Fibroblast of lung (primary cell): ENCODE data around the gene SARM1. TPM values are rescaled to one million over a fixed set of nuclear protein-coding genes. Genes with fewer than 3 reads are reported as not detected.

Experiments
- DNase-seq, 2 donors: peaks; one replicate each; pipeline versions ENCODE4 v3.0.0 to v3.0.0-alpha.2; 2010; ENCODE audit warnings: low read depth in 2 of 2
- H2AFZ ChIP-seq: 2 replicates; pipeline ENCODE4 v1.5.1; 2012; ENCODE audit warnings: low read length, control low read depth, inconsistent platforms
- H3K27ac ChIP-seq: 2 replicates; pipeline ENCODE4 v1.5.1; 2011; ENCODE audit warnings: low read length, control low read depth; ENCODE audit not compliant: insufficient read depth
- H3K27me3 ChIP-seq: 2 replicates; pipeline ENCODE4 v1.5.1; 2011; ENCODE audit warnings: mild to moderate bottlenecking, low read length; ENCODE audit not compliant: control insufficient read depth, insufficient read depth
- H3K36me3 ChIP-seq: 2 replicates; pipeline ENCODE4 v1.5.1; 2011; ENCODE audit warnings: low read length; ENCODE audit not compliant: control insufficient read depth, insufficient read depth
- H3K4me1 ChIP-seq: 2 replicates; pipeline ENCODE4 v1.5.1; 2011; ENCODE audit warnings: low read length; ENCODE audit not compliant: control insufficient read depth, insufficient read depth; ENCODE audit errors: extremely low read depth
- H3K4me2 ChIP-seq: 2 replicates; pipeline ENCODE4 v1.5.1; 2011; ENCODE audit warnings: low read length, control low read depth; ENCODE audit not compliant: insufficient read depth; ENCODE audit errors: extremely low read depth
- H3K4me3 ChIP-seq, 4 experiments: fragments of 200-600 bp in 1 of 4; sonication (generic) in 1 of 4; replicated peaks in 1 of 4; 2 replicates each; pipeline ENCODE4 v1.5.1; 2011 to 2016; ENCODE audit warnings: low read length in 4 of 4, low read depth in 3 of 4, mild to moderate bottlenecking in 3 of 4, control low read depth in 2 of 4, inconsistent platforms in 1 of 4, mixed read lengths in 1 of 4; ENCODE audit not compliant: insufficient read depth in 1 of 4; ENCODE audit errors: control extremely low read depth in 1 of 4
- H3K79me2 ChIP-seq: 2 replicates; pipeline ENCODE4 v1.5.1; 2012; ENCODE audit warnings: mild to moderate bottlenecking, low read length, inconsistent platforms; ENCODE audit not compliant: control insufficient read depth, insufficient read depth
- H3K9ac ChIP-seq: 2 replicates; pipeline ENCODE4 v1.5.1; 2011; ENCODE audit warnings: mild to moderate bottlenecking, low read length, control low read depth; ENCODE audit not compliant: insufficient read depth
- H3K9me3 ChIP-seq: 2 replicates; pipeline ENCODE4 v1.5.1; 2012; ENCODE audit warnings: low read depth, low read length; ENCODE audit not compliant: control insufficient read depth, insufficient read depth
- H4K20me1 ChIP-seq: 2 replicates; pipeline ENCODE4 v1.5.1; 2011; ENCODE audit warnings: low read length; ENCODE audit not compliant: control insufficient read depth, insufficient read depth; ENCODE audit errors: extremely low read depth
- CTCF ChIP-seq, 2 donors: IDR thresholded peaks in 1 of 2; conservative IDR thresholded peaks in 1 of 2; 1 replicate in 1 of 2; 2 replicates in 1 of 2; pipeline ENCODE4 v1.5.1; 2011 to 2012; ENCODE audit warnings: low read length in 2 of 2, control low read depth in 1 of 2, inconsistent platforms in 1 of 2, low read depth in 1 of 2, mild to moderate bottlenecking in 1 of 2
- EZH2 ChIP-seq: IDR thresholded peaks from 2 replicates; pipeline ENCODE4 v1.5.1; 2012; ENCODE audit warnings: low read length, control low read depth, mild to moderate bottlenecking; ENCODE audit errors: missing control alignments
- polyA plus RNA-seq, 2 donors: library from polyadenylated mRNA; depleted of rRNA in 1 of 2; stranded (reverse) in 1 of 2; unstranded in 1 of 2; fragments of >200 nt; gene quantifications; 2 replicates each; pipeline ENCODE4 v1.2.1, GENCODE V29; 2011 to 2012; ENCODE audit warnings: missing spikeins in 1 of 2
- total RNA-seq: library from RNA; depleted of rRNA; stranded (reverse); fragments of >200 nt; gene quantifications from 2 replicates; pipeline ENCODE4 v1.2.1, GENCODE V29; 2014

Gene SARM1
- total and polyA plus RNA-seq, 2 donors (not counting 1 experiment from before 2014, with no cell fraction given): 3.1 to 10.8 TPM

- TF ChIP-seq CTCF (conservative IDR thresholded peaks at IDR 0.05 in 1 of 2, IDR thresholded peaks at IDR 0.05 in 1 of 2; ENCODE audit: low read depth in 1 of 2, low read length in 2 of 2) (no peak), EZH2 (no peak)
- no peak overlapping the region for H3K4me2 ChIP-seq
- no peak overlapping the region for H2AFZ ChIP-seq
- no peaks in the 10 kb centered on the region for H4K20me1 ChIP-seq
- H3K9me3 ChIP-seq: no peaks in the 10 kb centered on the region
- H3K9ac ChIP-seq: no peak overlapping the region
- H3K36me3 ChIP-seq: peaks cover 29% of the 10 kb centered on the region
- no peak for DNase-seq
- no peak overlapping the region for H3K27ac ChIP-seq
- H3K79me2 ChIP-seq: peaks cover 38% of the 10 kb centered on the region
- no peaks in the 10 kb centered on the region for H3K27me3 ChIP-seq
- H3K4me3 ChIP-seq: no peak overlapping the region
- H3K4me1 ChIP-seq: peaks cover 11% of the 10 kb centered on the region
Observed at GRCh38 chr17:28339431-28339830, 32.1 kb upstream of the SARM1 start.

GRCh38 chr17:28340374-28340773 is 31.1 kb upstream of the SARM1 start:
- no peak overlapping the region for H3K9ac ChIP-seq
- H3K79me2 ChIP-seq: peaks cover 32% of the 10 kb centered on the region
- no peak for DNase-seq
- no peaks in the 10 kb centered on the region for H3K9me3 ChIP-seq
- H2AFZ ChIP-seq: no peak overlapping the region
- no peak overlapping the region for H3K27ac ChIP-seq
- H3K27me3 ChIP-seq: no peaks in the 10 kb centered on the region
- peaks cover 33% of the 10 kb centered on the region for H3K36me3 ChIP-seq
- H4K20me1 ChIP-seq: no peaks in the 10 kb centered on the region
- no peak overlapping the region for H3K4me3 ChIP-seq
- H3K4me1 ChIP-seq: peaks cover 10% of the 10 kb centered on the region
- H3K4me2 ChIP-seq: no peak overlapping the region
- TF ChIP-seq CTCF (conservative IDR thresholded peaks at IDR 0.05 in 1 of 2, IDR thresholded peaks at IDR 0.05 in 1 of 2; ENCODE audit: low read depth in 1 of 2, low read length in 2 of 2) (no peak), EZH2 (no peak)

GRCh38 chr17:28341516-28341915 is 30.0 kb upstream of the SARM1 start:
- Histone ChIP-seq H3K36me3 (peaks cover 36% of the 10 kb centered on the region), H3K4me3 (no peak overlapping the region), H3K9me3 (no peaks in the 10 kb centered on the region), H3K27ac (no peak overlapping the region), H3K4me2 (no peak overlapping the region), H2AFZ (no peak overlapping the region), H3K4me1 (peaks cover 14% of the 10 kb centered on the region), H4K20me1 (no peaks in the 10 kb centered on the region), H3K79me2 (peaks cover 24% of the 10 kb centered on the region), H3K9ac (no peak overlapping the region), H3K27me3 (no peaks in the 10 kb centered on the region)
- TF ChIP-seq CTCF (conservative IDR thresholded peaks at IDR 0.05 in 1 of 2, IDR thresholded peaks at IDR 0.05 in 1 of 2; ENCODE audit: low read depth in 1 of 2, low read length in 2 of 2) (no peak), EZH2 (no peak)
- DNase-seq: no peak
